ENCODE measurements around the gene COL16A1.

COL16A1 gene

DNA sequence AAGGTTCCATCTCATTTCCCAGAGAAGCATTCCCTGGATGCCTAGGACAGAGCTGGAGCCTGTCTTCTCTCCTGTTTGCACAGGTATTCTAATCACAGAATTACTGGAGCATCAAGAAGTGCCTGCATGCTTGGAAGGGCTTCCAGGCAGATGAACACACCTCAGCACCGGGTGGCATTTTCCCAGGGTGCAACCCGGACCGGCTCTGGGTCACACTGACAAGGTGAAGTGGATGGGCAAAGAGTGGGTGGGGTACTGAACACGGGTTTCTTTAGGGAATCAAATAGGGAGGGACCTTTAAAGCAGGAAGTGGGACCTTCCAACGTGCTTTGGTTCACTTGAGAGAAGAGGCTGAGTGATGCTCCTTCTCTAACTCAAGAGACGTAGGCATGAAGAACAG, 52.1 kb downstream of the COL16A1 start:
- Histone ChIP-seq H3K9me3 (ENCODE audit: control insufficient read depth, insufficient read depth, low read depth, low read length) (no peaks in the 10 kb centered on the region), H3K4me1 (ENCODE audit: control insufficient read depth, insufficient read depth, low read length) (no peaks in the 10 kb centered on the region), H3K4me3 (ENCODE audit: low read depth, low read length) (no peak overlapping the region), H3K36me3 (ENCODE audit: control insufficient read depth in 2 of 2, insufficient read depth in 1 of 2, low read length in 2 of 2) (no peaks in the 10 kb centered on the region), H3K27ac (ENCODE audit: extremely low read depth, low read depth, low read length) (no peak overlapping the region)
- no peak for TF ChIP-seq ZSCAN16 (tag by site-specific recombination; IDR thresholded peaks at IDR 0.05)
- TF ChIP-seq ZNF24 (tag by site-specific recombination; IDR thresholded peaks at IDR 0.05) = no peak
- TF ChIP-seq, protein P1, sequence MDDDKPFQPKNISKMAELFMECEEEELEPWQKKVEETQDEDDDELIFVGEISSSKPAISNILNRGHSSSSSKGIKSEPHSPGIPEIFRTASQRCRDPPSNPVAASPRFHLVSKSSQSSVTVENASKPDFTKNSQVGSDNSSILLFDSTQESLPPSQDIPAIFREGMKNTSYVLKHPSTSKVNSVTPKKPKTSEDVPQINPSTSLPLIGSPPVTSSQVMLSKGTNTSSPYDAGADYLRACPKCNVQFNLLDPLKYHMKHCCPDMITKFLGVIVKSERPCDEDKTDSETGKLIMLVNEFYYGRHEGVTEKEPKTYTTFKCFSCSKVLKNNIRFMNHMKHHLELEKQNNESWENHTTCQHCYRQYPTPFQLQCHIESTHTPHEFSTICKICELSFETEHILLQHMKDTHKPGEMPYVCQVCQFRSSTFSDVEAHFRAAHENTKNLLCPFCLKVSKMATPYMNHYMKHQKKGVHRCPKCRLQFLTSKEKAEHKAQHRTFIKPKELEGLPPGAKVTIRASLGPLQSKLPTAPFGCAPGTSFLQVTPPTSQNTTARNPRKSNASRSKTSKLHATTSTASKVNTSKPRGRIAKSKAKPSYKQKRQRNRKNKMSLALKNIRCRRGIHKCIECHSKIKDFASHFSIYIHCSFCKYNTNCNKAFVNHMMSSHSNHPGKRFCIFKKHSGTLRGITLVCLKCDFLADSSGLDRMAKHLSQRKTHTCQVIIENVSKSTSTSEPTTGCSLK (tag by site-specific recombination; IDR thresholded peaks at IDR 0.05) = no peak
- TF ChIP-seq EGR2 (tag by site-specific recombination; IDR thresholded peaks at IDR 0.05; ENCODE audit: low read depth) = no peak
- no peak for TF ChIP-seq ZNF132 (tag by site-specific recombination; IDR thresholded peaks at IDR 0.05; ENCODE audit: borderline replicate concordance)
- no peak for TF ChIP-seq ZNF558 (tag by site-specific recombination; IDR thresholded peaks at IDR 0.05)
- no peak for TF ChIP-seq ZFP41 (tag by site-specific recombination; IDR thresholded peaks at IDR 0.05; ENCODE audit: borderline replicate concordance)
- TF ChIP-seq ZNF18 (tag by site-specific recombination; IDR thresholded peaks at IDR 0.05) = no peak
- TF ChIP-seq ZNF133 (tag by site-specific recombination; IDR thresholded peaks at IDR 0.05) = no peak
- TF ChIP-seq ZNF645 (tag by site-specific recombination; IDR thresholded peaks at IDR 0.05) = no peak
- no peak for TF ChIP-seq ZNF362 (tag by site-specific recombination; IDR thresholded peaks at IDR 0.05)
- no peak for TF ChIP-seq ZNF707 (tag by site-specific recombination; IDR thresholded peaks at IDR 0.05)
- TF ChIP-seq ZNF629 (tag by site-specific recombination; IDR thresholded peaks at IDR 0.05) = no peak
- CTCF ChIA-PET = interaction anchor here (1.2 to 3.6 kb wide), 2 partner anchors 33 to 137 kb away, joined by 3 to 11 read pairs; no protein-coding TSS in a partner anchor
- POLR2A ChIA-PET = no interaction called here

GRCh38 chr1:31651089-31651420, 52.8 kb downstream of the COL16A1 start:
- Histone ChIP-seq H3K36me3 (ENCODE audit: control insufficient read depth in 2 of 2, insufficient read depth in 1 of 2, low read length in 2 of 2) (no peaks in the 10 kb centered on the region), H3K27ac (ENCODE audit: extremely low read depth, low read depth, low read length) (no peak overlapping the region), H3K9me3 (ENCODE audit: control insufficient read depth, insufficient read depth, low read depth, low read length) (no peaks in the 10 kb centered on the region), H3K4me1 (ENCODE audit: control insufficient read depth, insufficient read depth, low read length) (no peaks in the 10 kb centered on the region), H3K4me3 (ENCODE audit: low read depth, low read length) (no peak overlapping the region)
- ChIA-PET POLR2A (interaction anchor here (0.5 kb wide), 1 partner anchor 61 kb away, joined by 6 read pairs; no protein-coding TSS in a partner anchor), CTCF (interaction anchor here (1.0 to 3.6 kb wide), 5 partner anchors 13 to 138 kb away, joined by 3 to 11 read pairs (median 4); no protein-coding TSS in a partner anchor)
- TF ChIP-seq ZEB2 (tag by site-specific recombination; IDR thresholded peaks at IDR 0.05) = no peak
- no peak for TF ChIP-seq ZNF76 (tag by site-specific recombination; IDR thresholded peaks at IDR 0.05; ENCODE audit: borderline replicate concordance, low read depth)
- TF ChIP-seq ZFP3 (tag by site-specific recombination; IDR thresholded peaks at IDR 0.05; ENCODE audit: low read depth) = no peak
- TF ChIP-seq ZNF23 (tag by site-specific recombination; IDR thresholded peaks at IDR 0.05; ENCODE audit: borderline replicate concordance) = no peak
- no peak for TF ChIP-seq ZFP37 (tag by site-specific recombination; IDR thresholded peaks at IDR 0.05)
- TF ChIP-seq BCL11A (tag by site-specific recombination; IDR thresholded peaks at IDR 0.05; ENCODE audit: low read depth) = no peak
- TF ChIP-seq ZNF747 (tag by site-specific recombination; IDR thresholded peaks at IDR 0.05) = no peak
- no peak for TF ChIP-seq OSR2 (tag by site-specific recombination; IDR thresholded peaks at IDR 0.05)
- no peak for TF ChIP-seq GFI1B (tag by site-specific recombination; IDR thresholded peaks at IDR 0.05)
- TF ChIP-seq ZNF174 (tag by site-specific recombination; IDR thresholded peaks at IDR 0.05) = no peak
- TF ChIP-seq, protein P2, sequence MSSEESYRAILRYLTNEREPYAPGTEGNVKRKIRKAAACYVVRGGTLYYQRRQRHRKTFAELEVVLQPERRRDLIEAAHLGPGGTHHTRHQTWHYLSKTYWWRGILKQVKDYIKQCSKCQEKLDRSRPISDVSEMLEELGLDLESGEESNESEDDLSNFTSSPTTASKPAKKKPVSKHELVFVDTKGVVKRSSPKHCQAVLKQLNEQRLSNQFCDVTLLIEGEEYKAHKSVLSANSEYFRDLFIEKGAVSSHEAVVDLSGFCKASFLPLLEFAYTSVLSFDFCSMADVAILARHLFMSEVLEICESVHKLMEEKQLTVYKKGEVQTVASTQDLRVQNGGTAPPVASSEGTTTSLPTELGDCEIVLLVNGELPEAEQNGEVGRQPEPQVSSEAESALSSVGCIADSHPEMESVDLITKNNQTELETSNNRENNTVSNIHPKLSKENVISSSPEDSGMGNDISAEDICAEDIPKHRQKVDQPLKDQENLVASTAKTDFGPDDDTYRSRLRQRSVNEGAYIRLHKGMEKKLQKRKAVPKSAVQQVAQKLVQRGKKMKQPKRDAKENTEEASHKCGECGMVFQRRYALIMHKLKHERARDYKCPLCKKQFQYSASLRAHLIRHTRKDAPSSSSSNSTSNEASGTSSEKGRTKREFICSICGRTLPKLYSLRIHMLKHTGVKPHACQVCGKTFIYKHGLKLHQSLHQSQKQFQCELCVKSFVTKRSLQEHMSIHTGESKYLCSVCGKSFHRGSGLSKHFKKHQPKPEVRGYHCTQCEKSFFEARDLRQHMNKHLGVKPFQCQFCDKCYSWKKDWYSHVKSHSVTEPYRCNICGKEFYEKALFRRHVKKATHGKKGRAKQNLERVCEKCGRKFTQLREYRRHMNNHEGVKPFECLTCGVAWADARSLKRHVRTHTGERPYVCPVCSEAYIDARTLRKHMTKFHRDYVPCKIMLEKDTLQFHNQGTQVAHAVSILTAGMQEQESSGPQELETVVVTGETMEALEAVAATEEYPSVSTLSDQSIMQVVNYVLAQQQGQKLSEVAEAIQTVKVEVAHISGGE (tag by site-specific recombination; conservative IDR thresholded peaks at IDR 0.05; ENCODE audit: low read depth) = no peak
- no peak for TF ChIP-seq ZNF600 (tag by site-specific recombination; IDR thresholded peaks at IDR 0.05)
- no peak for TF ChIP-seq ZSCAN30 (tag by site-specific recombination; IDR thresholded peaks at IDR 0.05)
- TF ChIP-seq ZNF777 (tag by site-specific recombination; IDR thresholded peaks at IDR 0.05; ENCODE audit: borderline replicate concordance) = no peak
- TF ChIP-seq GLI4 (tag by site-specific recombination; IDR thresholded peaks at IDR 0.05) = no peak
